Ovary (tissue), 3 donors: Measurements from ENCODE around the gene SORCS3.

ENCODE experiments used
- CTCF ChIP-seq, 3 donors: fragments of 450-650 bp in 2 of 3; fragments of 200-600 bp in 1 of 3; IDR thresholded peaks; one replicate each; pipeline versions ENCODE4 v1.5.1 to v1.8.0; 2016 to 2022; ENCODE audit warnings: antibody characterized with exemption in 3 of 3, mild to moderate bottlenecking in 1 of 3
- POLR2A ChIP-seq: fragments of 450-650 bp; IDR thresholded peaks from one replicate; pipeline ENCODE4 v1.6.1; 2017; ENCODE audit warnings: antibody characterized with exemption, mild to moderate bottlenecking, moderate library complexity
- donor health status: DM: no; HTN: no; CAD: no.

GRCh38 chr10:105150259-105150880, 509.3 kb downstream of the SORCS3 start:
- TF ChIP-seq CTCF (IDR thresholded peaks at IDR 0.05) (no peak), POLR2A (no peak)
